Upper lobe of left lung (tissue), 6 donors: ENCODE measurements around the gene PDE4D. TPM values are rescaled to one million over a fixed set of nuclear protein-coding genes. Genes with fewer than 3 reads are reported as not detected.

Source experiments
- ATAC-seq, 2 donors: fragments of 200-7000 bp; cut with Tn5 transposase; one replicate each; pipeline ENCODE4 v1.9.1; 2022; ENCODE audit warnings: mild to moderate bottlenecking in 2 of 2, moderate library complexity in 2 of 2; ENCODE audit not compliant: low FRiP score in 2 of 2
- DNase-seq, 2 donors: peaks; one replicate each; pipeline ENCODE4 v3.0.0-alpha.2; 2019 to 2020
- H3K27ac ChIP-seq, 4 donors: fragments of 200-600 bp; sonication (generic); one replicate each; pipeline ENCODE4 v1.5.1; 2016 to 2019
- H3K27me3 ChIP-seq, 4 donors: fragments of 200-600 bp; sonication (generic); one replicate each; pipeline ENCODE4 v1.5.1; 2017 to 2019
- H3K36me3 ChIP-seq, 4 donors: fragments of 200-600 bp; sonication (generic); one replicate each; pipeline ENCODE4 v1.5.1; 2016 to 2019
- H3K4me1 ChIP-seq, 4 donors: fragments of 200-600 bp; sonication (generic); one replicate each; pipeline ENCODE4 v1.5.1; 2018 to 2019
- H3K4me3 ChIP-seq, 4 donors: fragments of 200-600 bp; sonication (generic); one replicate each; pipeline ENCODE4 v1.5.1; 2017 to 2019; ENCODE audit warnings: mild to moderate bottlenecking in 2 of 4, moderate library complexity in 1 of 4
- H3K9me3 ChIP-seq, 4 donors: fragments of 200-600 bp; sonication (generic); one replicate each; pipeline ENCODE4 v1.5.1; 2018 to 2019
- CTCF ChIP-seq, 6 experiments: fragments of 450-650 bp in 4 of 6; fragments of 200-600 bp in 2 of 6; sonication (generic) in 2 of 6; IDR thresholded peaks; one replicate each; pipeline ENCODE4 v1.5.1; 2016 to 2019; ENCODE audit warnings: antibody characterized with exemption in 6 of 6
- EP300 ChIP-seq, 4 donors: sonication (generic); formaldehyde crosslinking; IDR thresholded peaks; one replicate each; pipeline ENCODE4 v1.5.1; 2017; ENCODE audit warnings: antibody characterized with exemption in 4 of 4, control low read depth in 2 of 4
- POLR2A ChIP-seq, 4 donors: fragments of 450-650 bp; IDR thresholded peaks; one replicate each; pipeline ENCODE4 v1.5.1; 2016 to 2017; ENCODE audit warnings: antibody characterized with exemption in 4 of 4, mild to moderate bottlenecking in 2 of 4
- POLR2AphosphoS5 ChIP-seq, 2 donors: sonication (generic); formaldehyde crosslinking; IDR thresholded peaks; one replicate each; pipeline ENCODE4 v1.5.1; 2017; ENCODE audit warnings: antibody characterized with exemption in 2 of 2
- WGBS, 2 donors: methylation state at CpG; one replicate each; pipeline ENCODE4 v1.1.5; 2017 to 2018; 5-methylcytosine and 5-hydroxymethylcytosine counted together
- total RNA-seq, 6 donors: library from RNA; depleted of rRNA in 4 of 6; stranded (reverse); fragments of >200 nt in 4 of 6; gene quantifications; one replicate each; pipeline versions ENCODE4 v1.1.0 to v1.2.1, GENCODE V29; 2016 to 2021
- donor health status: DM: no; HTN: no; CAD: no; lungs with moderate emphysema.
- donor health status: DM: no; HTN: yes; CAD: no; lungs with severe emphysema.

Gene PDE4D
- total RNA-seq, 6 donors from 2014 or later = 50.4 to 188 (median 84.0) TPM

- Histone ChIP-seq H3K4me1 (peaks cover 15 to 30% (median 21%) of the 10 kb centered on the region in 4 donors), H3K36me3 (no peaks in the 10 kb centered on the region), H3K27me3 (no peaks in the 10 kb centered on the region), H3K4me3 (no peak overlapping the region), H3K27ac (peak overlapping the region in 2 of 4 donors; percentile 51 to 58), H3K9me3 (no peaks in the 10 kb centered on the region)
- WGBS, 2 donors = 24 to 35% methylated on average over 12 of the region's 12 CpGs
- DNase-seq (peak; percentile 61 to 68), ATAC-seq (peak; percentile 48 to 85)
- TF ChIP-seq EP300 (IDR thresholded peaks at IDR 0.05) (no peak), CTCF (IDR thresholded peaks at IDR 0.05) (no peak), POLR2A (IDR thresholded peaks at IDR 0.05) (no peak), POLR2AphosphoS5 (IDR thresholded peaks at IDR 0.05) (peak in 1 of 2 donors; percentile 26)
Measured at GRCh38 chr5:59356813-59357380, 536.6 kb downstream of the PDE4D start.

- no peak for TF ChIP-seq POLR2AphosphoS5 (IDR thresholded peaks at IDR 0.05)
- no peak for TF ChIP-seq POLR2A (IDR thresholded peaks at IDR 0.05)
- no peak for TF ChIP-seq EP300 (IDR thresholded peaks at IDR 0.05)
- TF ChIP-seq CTCF (IDR thresholded peaks at IDR 0.05) = no peak
- 22 to 41% methylated on average over 1 of the region's 1 CpG for WGBS, 2 donors
- H3K9me3 ChIP-seq = no peaks in the 10 kb centered on the region
- DNase-seq = no peak
- ATAC-seq = no peak
- H3K36me3 ChIP-seq = no peaks in the 10 kb centered on the region
- no peaks in the 10 kb centered on the region for H3K27me3 ChIP-seq
- no peak overlapping the region for H3K27ac ChIP-seq
- H3K4me3 ChIP-seq = no peak overlapping the region
- H3K4me1 ChIP-seq = peaks cover 15 to 26% (median 21%) of the 10 kb centered on the region in 4 donors
Measured at GRCh38 chr5:59354811-59355210, 538.7 kb downstream of the PDE4D start.

- Histone ChIP-seq H3K27ac (no peak overlapping the region), H3K27me3 (no peaks in the 10 kb centered on the region), H3K36me3 (no peaks in the 10 kb centered on the region), H3K9me3 (no peaks in the 10 kb centered on the region), H3K4me3 (no peak overlapping the region), H3K4me1 (peaks cover 15 to 25% (median 21%) of the 10 kb centered on the region in 4 donors)
- WGBS, 2 donors = 87 to 90% methylated on average over 5 of the region's 5 CpGs
- DNase-seq (no peak), ATAC-seq (no peak)
- TF ChIP-seq POLR2A (IDR thresholded peaks at IDR 0.05) (no peak), EP300 (IDR thresholded peaks at IDR 0.05) (no peak), CTCF (IDR thresholded peaks at IDR 0.05) (no peak), POLR2AphosphoS5 (IDR thresholded peaks at IDR 0.05) (no peak)
Measured at GRCh38 chr5:59354274-59354673, 539.3 kb downstream of the PDE4D start.

GRCh38 chr5:59351076-59351794 lies 542.3 kb downstream of the PDE4D start:
- no peaks in the 10 kb centered on the region for H3K27me3 ChIP-seq
- H3K4me1 ChIP-seq = no peaks in the 10 kb centered on the region
- 52 to 64% methylated on average over 4 of the region's 4 CpGs for WGBS, 2 donors
- no peak overlapping the region for H3K27ac ChIP-seq
- H3K36me3 ChIP-seq = no peaks in the 10 kb centered on the region
- TF ChIP-seq POLR2AphosphoS5 (IDR thresholded peaks at IDR 0.05) = no peak
- TF ChIP-seq POLR2A (IDR thresholded peaks at IDR 0.05) = no peak
- TF ChIP-seq EP300 (IDR thresholded peaks at IDR 0.05) = no peak
- no peak for TF ChIP-seq CTCF (IDR thresholded peaks at IDR 0.05)
- peak in 1 of 2 donors; percentile 91 for ATAC-seq
- no peak for DNase-seq
- H3K9me3 ChIP-seq = no peaks in the 10 kb centered on the region
- no peak overlapping the region for H3K4me3 ChIP-seq
